Osteoblast (primary cell): ENCODE data around the gene ARNT2. TPM values are rescaled to one million over a fixed set of nuclear protein-coding genes. Genes with fewer than 3 reads are reported as not detected.

ENCODE experiments used
- DNase-seq: peaks from one replicate; pipeline ENCODE4 v3.0.0; 2011; ENCODE audit warnings: low spot score, mixed read lengths; ENCODE audit not compliant: insufficient read length; ENCODE audit errors: missing footprints
- H2AFZ ChIP-seq: 2 replicates; pipeline ENCODE4 v1.6.0; 2011; ENCODE audit warnings: mild to moderate bottlenecking, low read length
- H3K27ac ChIP-seq: 2 replicates; pipeline ENCODE4 v1.5.1; 2011; ENCODE audit warnings: mild to moderate bottlenecking, low read depth, low read length, moderate library complexity
- H3K27me3 ChIP-seq: 2 replicates; pipeline ENCODE4 v1.6.0; 2012; ENCODE audit warnings: mild to moderate bottlenecking, control low read depth, inconsistent platforms, low read length, moderate library complexity; ENCODE audit not compliant: insufficient read depth
- H3K36me3 ChIP-seq: 2 replicates; pipeline ENCODE4 v1.5.1; 2011; ENCODE audit warnings: mild to moderate bottlenecking, low read length, control low read depth, moderate library complexity; ENCODE audit not compliant: insufficient read depth
- H3K4me1 ChIP-seq: 2 replicates; pipeline ENCODE4 v1.5.1; 2011; ENCODE audit warnings: mild to moderate bottlenecking, low read length, control low read depth, moderate library complexity; ENCODE audit not compliant: insufficient read depth
- H3K4me2 ChIP-seq: 2 replicates; pipeline ENCODE4 v1.6.0; 2011; ENCODE audit warnings: mild to moderate bottlenecking, low read length; ENCODE audit not compliant: insufficient read depth
- H3K4me3 ChIP-seq: fragments of 200-600 bp; sonication (generic); 3 replicates; pipeline ENCODE4 v1.5.1; 2012; ENCODE audit warnings: mild to moderate bottlenecking, low read length, inconsistent platforms; ENCODE audit not compliant: insufficient read depth
- H3K79me2 ChIP-seq: 2 replicates; pipeline ENCODE4 v1.6.0; 2012; ENCODE audit warnings: mild to moderate bottlenecking, low read length, control low read depth, inconsistent platforms; ENCODE audit not compliant: insufficient read depth
- H3K9me3 ChIP-seq: 2 replicates; pipeline ENCODE4 v1.5.1; 2011; ENCODE audit warnings: low read depth, low read length, control low read depth
- H4K20me1 ChIP-seq: 2 replicates; pipeline ENCODE4 v1.6.0; 2012; ENCODE audit warnings: mild to moderate bottlenecking, low read length, control low read depth; ENCODE audit not compliant: insufficient read depth
- total RNA-seq: library from RNA; depleted of rRNA; stranded (reverse); fragments of >200 nt; gene quantifications from 2 replicates; pipeline ENCODE4 v1.2.3, GENCODE V29; 2012
- TF ChIP-seq, protein P1 (sequence below): IDR thresholded peaks from 2 replicates; pipeline ENCODE4 v1.5.1; 2011; ENCODE audit warnings: mild to moderate bottlenecking, low read depth, low read length, moderate library complexity; ENCODE audit errors: extremely low read depth

Gene ARNT2
- total RNA-seq, 1 donor, result 30.0 TPM

DNA sequence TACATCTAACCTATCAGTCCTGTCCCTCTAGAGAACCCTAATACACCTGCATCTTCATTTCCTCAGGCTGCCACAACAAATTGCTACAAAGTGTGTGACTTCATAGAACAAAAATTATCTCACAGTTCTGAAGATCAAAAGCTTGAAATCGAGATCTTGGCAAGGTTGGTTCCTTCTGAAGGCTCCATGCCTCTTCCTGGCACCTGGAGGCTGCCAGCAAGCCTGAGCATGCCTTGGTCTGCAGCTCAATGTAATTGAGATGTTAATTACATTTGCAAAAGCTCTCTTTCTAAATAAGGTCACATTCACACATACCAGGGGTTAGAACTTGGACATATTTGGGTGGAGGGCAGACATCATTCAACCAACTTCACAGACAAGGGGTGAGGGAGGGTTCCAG is 204.5 kb downstream of the ARNT2 start:
- TF ChIP-seq, protein P1, sequence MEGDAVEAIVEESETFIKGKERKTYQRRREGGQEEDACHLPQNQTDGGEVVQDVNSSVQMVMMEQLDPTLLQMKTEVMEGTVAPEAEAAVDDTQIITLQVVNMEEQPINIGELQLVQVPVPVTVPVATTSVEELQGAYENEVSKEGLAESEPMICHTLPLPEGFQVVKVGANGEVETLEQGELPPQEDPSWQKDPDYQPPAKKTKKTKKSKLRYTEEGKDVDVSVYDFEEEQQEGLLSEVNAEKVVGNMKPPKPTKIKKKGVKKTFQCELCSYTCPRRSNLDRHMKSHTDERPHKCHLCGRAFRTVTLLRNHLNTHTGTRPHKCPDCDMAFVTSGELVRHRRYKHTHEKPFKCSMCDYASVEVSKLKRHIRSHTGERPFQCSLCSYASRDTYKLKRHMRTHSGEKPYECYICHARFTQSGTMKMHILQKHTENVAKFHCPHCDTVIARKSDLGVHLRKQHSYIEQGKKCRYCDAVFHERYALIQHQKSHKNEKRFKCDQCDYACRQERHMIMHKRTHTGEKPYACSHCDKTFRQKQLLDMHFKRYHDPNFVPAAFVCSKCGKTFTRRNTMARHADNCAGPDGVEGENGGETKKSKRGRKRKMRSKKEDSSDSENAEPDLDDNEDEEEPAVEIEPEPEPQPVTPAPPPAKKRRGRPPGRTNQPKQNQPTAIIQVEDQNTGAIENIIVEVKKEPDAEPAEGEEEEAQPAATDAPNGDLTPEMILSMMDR, result no peak
- H3K4me3 ChIP-seq, result no peak overlapping the region
- H3K27ac ChIP-seq, result no peak overlapping the region
- no peak for DNase-seq
- no peaks in the 10 kb centered on the region for H3K9me3 ChIP-seq
- H4K20me1 ChIP-seq, result no peaks in the 10 kb centered on the region
- H3K27me3 ChIP-seq, result peaks cover 13% of the 10 kb centered on the region
- no peaks in the 10 kb centered on the region for H3K79me2 ChIP-seq
- H2AFZ ChIP-seq, result no peak overlapping the region
- H3K4me2 ChIP-seq, result no peak overlapping the region
- no peaks in the 10 kb centered on the region for H3K36me3 ChIP-seq
- peaks cover 2% of the 10 kb centered on the region for H3K4me1 ChIP-seq

DNA sequence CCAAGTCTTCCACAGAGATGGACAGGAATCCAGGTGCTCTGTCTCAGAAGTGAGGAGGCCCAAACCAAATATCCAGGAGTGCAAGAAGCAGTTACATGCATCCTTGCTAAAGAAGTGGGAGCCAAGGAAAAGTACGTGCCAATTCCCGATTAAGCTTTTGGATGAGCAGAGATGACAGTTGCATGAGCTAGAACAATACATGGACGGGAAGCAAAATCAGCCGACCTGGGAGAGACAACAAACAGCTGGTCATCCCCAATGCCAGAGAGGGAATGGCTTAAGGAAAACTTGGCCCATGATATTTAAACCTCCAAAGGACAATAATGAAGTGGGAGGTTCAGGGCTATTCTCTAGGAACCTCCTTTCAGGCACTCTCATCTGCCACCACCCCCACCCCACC is 204.9 kb downstream of the ARNT2 start:
- no peaks in the 10 kb centered on the region for H3K9me3 ChIP-seq
- no peak overlapping the region for H2AFZ ChIP-seq
- H3K36me3 ChIP-seq, result no peaks in the 10 kb centered on the region
- DNase-seq, result no peak
- H3K79me2 ChIP-seq, result no peaks in the 10 kb centered on the region
- no peaks in the 10 kb centered on the region for H4K20me1 ChIP-seq
- H3K4me1 ChIP-seq, result peaks cover 2% of the 10 kb centered on the region
- peaks cover 13% of the 10 kb centered on the region for H3K27me3 ChIP-seq
- no peak overlapping the region for H3K27ac ChIP-seq
- H3K4me2 ChIP-seq, result no peak overlapping the region
- no peak overlapping the region for H3K4me3 ChIP-seq
- TF ChIP-seq, protein P1, result no peak

DNA sequence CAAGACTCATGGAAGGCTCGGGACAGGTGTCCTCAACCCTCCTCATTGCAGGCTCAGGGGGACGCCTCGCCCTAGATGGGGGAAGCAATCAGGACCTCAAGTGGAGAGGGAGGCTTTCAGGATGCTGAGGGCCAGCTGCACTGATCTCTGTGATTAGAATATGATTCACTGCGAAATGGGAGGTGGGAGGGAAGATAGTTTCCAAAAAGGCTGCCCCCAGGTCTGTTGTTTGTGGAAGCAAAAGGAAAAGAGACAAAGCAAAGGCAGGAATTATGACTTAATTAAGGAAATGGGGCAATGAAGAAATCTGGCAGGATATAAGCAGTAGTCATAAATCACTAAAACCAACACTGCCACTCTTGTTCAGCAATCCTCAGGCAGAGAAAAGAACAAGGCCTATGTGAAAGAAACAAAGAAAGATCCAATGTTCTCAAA is 205.3 kb downstream of the ARNT2 start:
- H3K4me1 ChIP-seq, result peaks cover 2% of the 10 kb centered on the region
- H3K36me3 ChIP-seq, result no peaks in the 10 kb centered on the region
- no peak overlapping the region for H2AFZ ChIP-seq
- TF ChIP-seq, protein P1, result no peak
- H4K20me1 ChIP-seq, result no peaks in the 10 kb centered on the region
- no peak overlapping the region for H3K4me2 ChIP-seq
- H3K79me2 ChIP-seq, result no peaks in the 10 kb centered on the region
- no peak for DNase-seq
- H3K4me3 ChIP-seq, result no peak overlapping the region
- H3K27ac ChIP-seq, result no peak overlapping the region
- H3K9me3 ChIP-seq, result no peaks in the 10 kb centered on the region
- peaks cover 9% of the 10 kb centered on the region for H3K27me3 ChIP-seq

DNA sequence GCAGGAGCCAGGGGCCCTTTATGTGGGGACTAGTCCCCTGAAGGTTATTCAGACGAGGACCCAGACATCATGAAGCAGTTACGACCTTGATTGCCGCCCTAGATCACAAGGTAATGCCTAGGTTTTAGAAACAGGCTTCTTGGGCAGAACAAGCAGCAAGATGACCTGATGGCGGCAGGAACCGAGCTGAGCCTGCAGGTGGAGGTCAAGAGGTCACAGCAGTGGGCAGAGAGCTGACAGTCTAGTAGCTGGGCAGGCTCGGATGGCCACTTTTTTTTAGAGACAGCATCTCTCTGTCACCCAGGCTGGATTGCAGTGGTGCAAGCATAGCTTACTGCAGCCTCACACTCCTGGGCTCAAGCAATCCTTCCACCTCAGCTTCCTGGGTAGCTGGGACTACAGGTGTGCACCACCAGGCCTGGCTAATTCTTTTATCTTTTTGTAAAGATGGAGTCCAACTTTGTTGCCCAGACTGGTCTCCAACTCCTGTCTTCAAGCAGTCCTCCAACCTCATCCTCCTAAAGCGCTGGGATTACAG is 207.4 kb downstream of the ARNT2 start:
- H3K36me3 ChIP-seq, result no peaks in the 10 kb centered on the region
- no peak for DNase-seq
- H2AFZ ChIP-seq, result no peak overlapping the region
- no peak overlapping the region for H3K4me3 ChIP-seq
- H3K4me1 ChIP-seq, result peaks cover 15% of the 10 kb centered on the region
- no peaks in the 10 kb centered on the region for H3K9me3 ChIP-seq
- no peaks in the 10 kb centered on the region for H4K20me1 ChIP-seq
- no peak overlapping the region for H3K4me2 ChIP-seq
- TF ChIP-seq, protein P1, result no peak
- no peaks in the 10 kb centered on the region for H3K27me3 ChIP-seq
- H3K27ac ChIP-seq, result no peak overlapping the region
- no peaks in the 10 kb centered on the region for H3K79me2 ChIP-seq
